MV-4-11 (cell line): Measurements from ENCODE around the gene KCNJ6.

Experiments used
- DNase-seq: peaks from one replicate; lab custom pipeline; 2025; lab: John Stamatoyannopoulos, UW

Gene KCNJ6

DNA sequence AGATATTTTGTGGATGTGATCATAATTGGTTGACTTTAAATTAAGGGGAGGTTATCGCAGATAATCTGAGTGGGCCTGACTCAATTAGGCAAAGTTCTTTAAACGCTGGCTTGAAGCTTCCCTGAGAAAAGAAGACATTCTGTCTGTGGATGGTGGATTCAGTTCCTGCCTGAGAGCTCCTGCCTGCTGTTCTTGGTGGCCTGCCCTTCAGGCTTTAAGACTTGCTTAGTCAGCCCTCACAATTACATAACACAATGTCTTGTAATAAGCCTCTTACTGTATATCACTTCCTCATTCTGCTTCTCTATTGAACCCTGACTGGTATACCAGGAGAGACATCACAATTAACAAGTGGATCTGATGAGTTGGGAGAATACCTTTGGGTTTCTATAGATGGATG, 50.2 kb downstream of the KCNJ6 start:
- peak; percentile 98 for DNase-seq

DNA sequence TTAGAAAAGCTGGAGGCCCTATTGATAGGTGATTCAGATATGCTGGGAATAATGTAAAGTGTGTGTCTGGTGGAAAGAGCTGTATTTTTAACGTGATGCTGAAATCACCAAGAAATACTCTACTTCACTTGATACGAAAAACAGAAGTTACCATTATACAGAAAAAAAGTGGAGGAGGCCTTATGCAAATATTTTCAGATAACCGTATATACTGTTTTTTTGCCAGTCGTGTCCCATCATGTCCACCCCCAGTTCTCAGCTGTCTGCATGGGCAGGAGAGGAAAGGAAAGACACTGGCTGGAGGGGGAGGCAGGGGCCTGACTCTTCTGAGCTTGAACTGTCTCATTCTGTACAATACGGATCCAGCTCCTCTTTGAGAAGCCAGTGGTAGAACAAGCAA, 51.1 kb downstream of the KCNJ6 start:
- DNase-seq: no peak

DNA sequence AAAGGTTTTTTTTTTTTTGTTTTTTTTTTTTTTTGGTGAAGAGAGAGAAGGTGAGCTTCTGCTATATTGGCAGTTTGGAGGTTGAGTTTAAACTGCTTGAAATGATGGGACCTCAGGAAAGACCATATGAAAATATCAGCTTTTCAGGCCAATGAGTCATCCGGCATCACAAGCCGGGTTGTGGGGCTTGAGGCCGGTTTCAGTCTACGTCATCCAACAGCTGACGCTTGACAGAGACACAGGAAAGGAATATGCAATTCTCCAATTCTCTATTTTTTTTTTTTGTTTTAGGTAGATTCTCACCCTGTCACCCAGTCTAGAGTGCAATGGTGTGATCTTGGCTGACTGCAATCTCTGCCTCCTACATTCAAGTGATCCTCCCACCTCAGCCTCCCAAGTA, 52.4 kb downstream of the KCNJ6 start:
- DNase-seq: peak; percentile 63

DNA sequence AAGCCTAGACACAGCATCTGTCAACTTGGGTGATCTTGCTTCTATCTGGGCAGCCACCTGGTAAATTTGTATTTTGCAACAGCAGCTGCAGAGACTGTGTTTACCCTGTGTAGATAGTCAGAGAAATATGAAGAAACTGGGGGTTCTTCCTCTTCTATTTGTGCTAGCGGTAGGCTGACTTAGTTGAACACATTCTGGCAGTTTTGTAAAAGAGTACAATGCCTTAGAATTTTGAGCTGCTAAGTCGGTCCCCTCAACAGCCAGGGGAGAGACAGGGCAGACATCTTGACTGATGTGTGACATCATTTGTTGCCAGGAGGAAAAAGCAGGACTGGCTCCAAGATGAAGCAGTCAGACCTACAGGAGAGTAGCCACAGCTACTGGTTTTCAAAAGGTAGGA, 53.7 kb downstream of the KCNJ6 start:
- peak; percentile 49 for DNase-seq

DNA sequence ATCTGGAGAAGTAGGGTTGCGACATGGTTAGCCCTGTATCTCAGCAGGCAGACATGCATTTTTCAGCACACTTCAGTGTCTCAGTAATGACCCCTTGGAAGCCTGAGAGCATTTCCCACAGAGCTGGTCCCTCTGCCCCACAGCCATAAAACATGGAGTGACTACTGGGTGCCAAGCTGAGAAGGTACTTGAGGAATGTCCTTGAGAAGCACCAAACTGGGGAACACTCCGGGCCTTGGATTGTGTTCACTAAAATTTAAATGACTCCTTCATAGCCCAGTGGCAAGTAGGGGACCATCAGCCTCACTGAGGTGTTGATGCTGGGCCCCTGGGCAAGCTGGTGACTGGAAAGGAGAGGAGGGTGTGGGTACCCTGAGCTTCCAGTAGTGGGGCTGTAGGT, 54.7 kb downstream of the KCNJ6 start:
- no peak for DNase-seq

DNA sequence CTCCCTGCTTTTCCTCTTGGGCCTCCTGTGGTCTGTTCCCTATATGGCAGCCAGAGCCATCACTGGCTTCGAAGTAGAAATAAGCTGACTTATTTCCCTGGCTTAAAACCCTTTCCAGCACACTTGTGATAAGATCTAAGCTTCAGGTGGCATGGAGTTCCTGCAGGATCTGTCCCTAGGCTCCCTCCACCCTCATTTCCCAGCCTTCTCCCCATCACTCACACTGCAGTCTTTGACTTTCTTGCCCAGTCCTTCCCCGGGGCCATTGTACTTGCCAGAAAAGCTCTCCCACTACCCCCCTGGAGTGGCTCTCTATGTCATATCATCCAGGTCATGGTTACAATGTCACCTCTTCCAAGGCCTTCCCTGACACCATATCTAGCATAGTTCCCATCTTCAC, 55.8 kb downstream of the KCNJ6 start:
- DNase-seq: no peak

DNA sequence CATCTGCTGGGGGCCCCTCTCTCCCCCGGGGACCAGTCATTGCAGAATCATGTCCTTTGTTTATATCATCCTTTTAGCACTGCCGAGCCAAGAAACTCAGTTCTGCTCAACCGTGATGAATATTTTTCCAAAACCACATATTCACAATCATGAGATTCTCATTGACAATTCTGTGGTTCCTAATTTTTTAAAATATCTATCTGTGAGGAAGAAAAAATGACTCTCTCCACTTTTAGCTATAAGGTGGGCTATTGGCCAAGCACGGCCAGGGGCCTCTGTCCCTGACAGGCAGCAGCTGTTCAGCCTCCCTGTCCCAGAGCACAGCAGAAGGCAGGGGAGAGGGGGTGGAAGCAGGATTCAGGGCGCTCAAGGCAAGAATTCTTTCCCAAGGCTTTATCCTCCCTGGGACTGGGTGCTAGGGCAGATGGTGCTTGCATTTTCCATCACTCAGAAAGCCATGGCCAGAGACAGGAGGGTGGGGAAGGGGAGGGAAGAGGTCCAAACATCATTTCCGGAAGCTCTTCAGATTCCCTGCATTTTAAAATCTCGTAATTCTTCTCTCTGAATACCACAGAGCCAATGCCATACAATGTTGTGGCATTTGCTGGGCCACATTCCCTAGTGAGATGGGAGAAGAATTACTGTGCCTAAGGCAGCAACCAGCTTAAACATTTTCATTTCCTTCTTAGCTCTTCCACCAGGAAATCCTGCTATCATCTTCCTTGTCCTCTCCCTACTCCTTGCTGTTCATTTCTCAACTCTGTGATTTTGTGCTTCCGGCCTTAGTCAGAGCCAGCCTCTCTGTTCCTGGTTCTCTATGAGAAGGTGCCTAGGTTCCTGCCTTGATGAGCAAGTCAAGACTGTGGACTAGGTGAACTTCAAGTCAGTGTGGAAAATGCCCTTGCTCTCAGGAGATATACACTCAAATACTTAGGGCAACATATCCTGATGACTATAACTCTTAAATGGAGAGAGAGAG, 60.3 kb downstream of the KCNJ6 start:
- DNase-seq: no peak

DNA sequence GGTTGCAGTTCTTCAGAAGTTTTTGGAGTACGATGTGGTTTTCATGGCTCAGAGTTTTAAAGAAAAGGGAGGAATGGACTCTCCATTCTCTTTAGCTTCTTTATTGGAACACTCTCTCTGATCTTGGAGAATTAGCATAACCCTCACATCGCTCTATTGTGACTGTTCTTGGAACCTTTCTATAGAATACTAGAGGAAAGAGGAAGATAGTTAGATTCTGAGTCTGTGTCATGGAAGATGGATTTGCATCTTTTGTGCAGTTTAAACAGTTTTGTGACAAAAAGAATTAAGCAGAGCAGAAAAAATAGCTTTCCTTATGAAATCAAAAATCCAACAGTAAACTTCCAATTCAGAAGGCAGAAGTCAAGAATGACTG, 61.0 kb downstream of the KCNJ6 start:
- no peak for DNase-seq

DNA sequence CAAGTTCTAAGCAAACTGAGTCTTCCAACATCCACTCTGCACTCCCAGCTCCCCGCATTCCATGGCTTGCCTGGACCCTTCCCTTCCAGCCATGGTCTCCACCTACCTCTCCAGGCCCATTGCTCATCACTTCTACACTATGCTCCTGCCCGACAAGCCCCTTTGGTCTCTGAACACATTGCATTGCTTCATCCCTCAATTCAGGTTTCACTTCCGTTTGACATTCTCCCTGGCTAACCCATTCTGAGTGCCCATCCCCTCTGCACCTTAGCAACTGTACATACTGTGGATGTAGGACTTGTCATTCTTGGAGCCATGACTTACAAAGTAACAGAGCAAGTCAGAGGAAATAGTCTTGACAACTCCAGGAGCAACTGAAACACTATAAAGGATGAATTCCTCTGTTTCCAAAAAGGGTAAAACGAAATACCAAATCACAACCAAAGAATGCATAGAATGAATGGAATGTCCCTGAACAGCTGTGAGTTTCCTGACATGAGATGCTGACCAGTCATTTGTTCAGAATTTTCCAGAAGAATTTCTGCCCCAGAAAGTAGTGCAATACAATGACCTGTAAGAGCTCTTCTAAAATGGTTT, 66.7 kb downstream of the KCNJ6 start:
- DNase-seq: peak; percentile 64

DNA sequence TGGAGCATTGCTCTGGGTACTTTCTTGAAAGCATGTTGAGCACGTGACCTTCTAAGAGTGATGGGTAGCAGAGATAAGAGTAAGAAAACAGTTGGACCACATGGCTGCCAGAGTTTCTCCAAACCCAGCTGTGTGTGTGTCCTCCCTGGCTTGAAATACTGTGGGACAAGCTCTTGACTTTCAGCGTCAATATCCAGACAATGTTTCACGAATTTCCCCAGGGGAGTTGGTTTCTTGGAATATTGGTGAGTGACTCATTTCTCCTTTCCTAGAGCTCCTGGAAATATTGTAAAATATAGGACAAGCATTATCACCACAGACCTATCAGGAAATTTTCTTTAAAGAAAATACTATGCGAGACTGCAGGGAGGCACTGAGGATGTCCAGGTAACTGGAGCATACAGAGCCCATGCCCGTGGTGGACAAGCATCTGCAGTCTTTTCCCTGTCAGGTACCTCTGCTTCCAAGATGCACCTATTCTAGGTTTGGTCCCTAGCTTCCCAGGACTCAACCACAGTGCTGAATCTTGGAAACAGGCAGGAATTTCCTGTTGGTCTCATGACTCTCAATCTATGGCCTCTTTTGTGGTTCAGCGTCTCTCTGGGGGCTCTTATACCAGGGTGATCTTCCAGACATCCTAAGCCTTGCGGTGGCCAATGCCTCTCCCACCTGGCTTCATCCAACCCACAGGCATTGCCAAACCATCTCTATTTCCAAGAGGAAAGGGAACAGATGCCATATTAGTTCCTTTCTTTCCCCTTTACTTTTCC, 67.4 kb downstream of the KCNJ6 start:
- DNase-seq: no peak

DNA sequence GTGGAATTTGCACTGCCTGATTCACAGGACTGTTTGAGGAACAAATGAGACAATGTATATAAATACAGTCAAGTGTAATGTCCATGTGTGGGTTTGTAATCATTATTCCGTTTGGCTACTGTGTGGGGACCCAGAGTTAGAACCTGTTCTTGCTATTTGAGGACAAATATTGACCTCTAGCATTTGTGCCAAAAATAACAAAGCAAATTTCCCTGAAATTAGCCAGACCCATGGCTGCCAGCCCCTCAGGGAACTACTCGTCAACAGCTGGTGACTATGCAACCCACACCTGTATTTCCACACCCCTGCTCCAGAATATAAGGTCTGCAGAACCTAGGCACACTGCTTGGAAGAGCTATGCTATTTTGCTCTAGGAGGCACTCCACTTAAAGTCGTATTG, 70.7 kb downstream of the KCNJ6 start:
- no peak for DNase-seq

DNA sequence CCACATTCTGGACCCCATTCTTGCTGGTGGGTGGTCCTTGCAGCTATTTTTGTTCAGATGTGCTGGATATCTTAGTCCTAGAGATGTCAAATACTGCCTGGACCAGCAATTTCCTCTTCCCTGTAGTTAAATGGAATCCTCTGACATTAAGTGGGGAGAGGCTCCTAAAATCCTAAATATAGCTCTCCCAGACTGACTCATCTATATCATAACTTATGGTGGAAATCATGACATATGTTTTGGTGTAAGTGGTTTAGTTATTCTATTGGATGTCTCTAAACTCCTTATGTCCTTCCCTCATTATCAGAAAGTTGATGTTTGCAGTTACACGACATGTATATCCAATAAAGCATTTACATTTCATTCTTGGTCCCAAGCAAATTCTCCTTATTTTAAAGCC, 73.1 kb downstream of the KCNJ6 start:
- no peak for DNase-seq

DNA sequence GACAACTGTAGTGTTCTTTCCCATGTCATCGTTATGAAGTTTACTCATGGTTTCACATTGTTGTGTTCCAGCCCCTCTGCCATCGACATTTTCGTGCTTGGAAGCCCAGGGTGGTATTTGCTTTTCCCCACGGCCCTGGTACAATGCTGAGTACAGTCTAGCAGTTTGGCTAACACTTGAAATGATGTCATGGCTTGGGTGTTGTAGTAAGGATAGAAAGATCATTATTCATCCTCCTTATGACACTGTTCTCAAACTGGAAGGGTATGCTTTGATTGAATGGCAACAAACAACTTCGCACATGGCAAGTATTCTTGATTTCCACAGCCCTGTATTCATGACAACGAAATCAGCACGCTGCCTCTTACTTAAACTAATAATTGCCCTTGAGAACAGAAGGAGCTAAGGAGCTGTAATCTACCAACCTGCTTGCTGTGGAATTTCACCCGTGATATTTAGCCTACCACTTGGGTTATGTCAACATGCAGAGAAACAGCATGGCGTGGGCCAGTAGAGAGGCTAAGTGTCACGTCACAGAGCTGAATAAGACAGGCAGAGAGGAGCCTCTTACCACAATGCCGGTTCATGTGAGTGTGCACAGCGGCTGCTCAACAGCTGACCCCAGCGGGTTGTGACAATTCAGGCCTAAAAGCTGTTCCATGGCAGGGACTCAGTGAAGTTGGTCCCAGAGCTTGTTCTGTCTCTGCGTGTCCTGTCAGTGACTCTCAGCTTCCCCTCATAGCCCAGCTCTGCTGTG, 73.9 kb downstream of the KCNJ6 start:
- DNase-seq: no peak

DNA sequence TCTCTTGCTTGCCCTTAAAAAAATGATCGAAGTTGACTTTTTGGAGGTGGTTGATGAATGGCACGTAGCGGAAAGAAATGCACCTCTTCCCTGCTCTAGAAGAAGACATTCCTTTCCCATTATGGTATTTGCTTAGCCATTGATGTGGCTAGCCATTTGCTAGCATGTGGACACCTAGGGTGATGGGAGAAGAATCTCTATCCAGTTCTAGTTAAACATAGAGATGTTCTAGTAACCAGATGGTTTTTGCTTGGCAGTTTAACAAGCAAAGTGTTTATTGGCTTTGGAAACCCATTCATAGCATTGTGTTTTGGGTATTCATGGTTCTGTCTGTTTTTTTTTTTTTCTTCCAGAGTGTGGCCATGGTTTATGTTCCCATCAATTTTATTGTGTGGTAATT, 78.9 kb downstream of the KCNJ6 start:
- DNase-seq: no peak

DNA sequence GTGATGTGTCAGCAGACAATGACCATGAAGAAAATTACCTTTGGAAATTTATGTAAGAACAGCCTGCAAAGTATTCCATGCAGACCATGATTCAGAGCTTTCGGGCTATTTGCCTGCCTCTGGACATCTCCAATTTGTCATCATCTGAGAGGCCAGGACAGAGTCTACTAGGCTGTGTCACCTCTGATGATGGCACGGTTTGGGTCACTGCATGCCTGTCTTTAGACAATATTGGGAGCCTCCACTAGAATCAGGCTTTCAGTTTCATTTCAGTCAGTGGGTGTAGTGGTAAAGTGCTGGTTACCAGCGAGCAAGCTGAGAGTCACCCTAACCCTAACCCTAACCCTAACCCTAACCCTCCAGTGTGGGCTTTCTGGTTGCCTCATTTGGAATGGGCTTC, 80.8 kb downstream of the KCNJ6 start:
- no peak for DNase-seq

DNA sequence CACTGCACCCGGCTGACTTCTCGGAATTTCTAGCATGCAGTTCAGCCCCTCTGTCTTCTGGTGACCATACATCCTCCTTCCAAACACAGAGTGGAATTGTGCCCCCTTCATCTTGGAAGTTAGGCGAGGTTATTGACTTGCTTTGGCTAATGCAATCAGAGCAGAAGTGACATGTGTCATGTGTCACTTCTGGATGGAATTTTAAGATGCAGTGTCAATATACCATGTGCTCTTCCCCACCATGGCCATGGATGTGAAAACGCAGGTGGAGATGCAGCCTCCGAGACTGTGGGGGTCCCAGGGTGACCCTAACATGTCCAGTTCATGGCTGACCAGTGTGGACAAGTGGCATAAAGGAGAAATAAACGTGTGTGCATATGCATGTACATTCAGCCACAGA, 83.0 kb downstream of the KCNJ6 start:
- no peak for DNase-seq

DNA sequence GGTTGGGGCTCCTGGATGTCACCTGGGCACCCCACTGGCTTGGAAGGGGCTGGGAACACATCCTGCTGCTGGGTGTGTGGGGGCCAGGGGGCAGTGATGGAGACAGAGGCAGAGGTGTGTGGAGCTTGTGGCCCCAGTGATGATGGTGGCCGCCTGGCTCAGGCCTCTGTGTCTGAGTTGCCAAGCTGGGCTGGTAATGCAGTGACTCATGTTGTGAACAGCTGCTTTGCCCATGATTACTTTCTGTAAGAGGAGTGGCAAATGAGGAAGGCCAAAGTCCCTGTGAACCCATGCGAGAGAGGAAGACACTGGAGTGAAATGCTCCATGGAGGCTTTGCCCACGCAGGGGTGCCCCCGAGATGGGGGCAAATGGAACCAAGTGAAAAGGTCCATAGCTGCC, 86.8 kb downstream of the KCNJ6 start:
- DNase-seq: peak; percentile 61

DNA sequence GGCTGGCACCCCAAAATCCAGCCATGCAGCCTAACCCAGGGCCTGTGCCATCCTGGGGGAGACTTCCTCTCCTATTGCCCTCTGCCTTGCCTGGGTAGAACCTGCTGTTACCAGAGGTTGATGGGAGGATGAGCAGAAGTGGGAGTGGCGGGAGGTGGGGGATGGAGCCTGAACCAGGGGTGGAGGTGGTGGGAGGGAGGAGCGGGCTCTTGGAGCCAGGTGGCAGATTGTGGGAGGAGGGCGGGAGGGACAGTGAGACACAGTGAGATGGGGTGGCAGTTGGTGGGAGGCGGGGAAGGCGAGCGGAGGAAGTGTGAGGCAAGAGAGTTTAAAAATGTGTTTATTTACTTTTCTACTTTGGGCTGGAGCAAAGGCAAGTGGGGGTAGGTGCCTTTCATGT, 87.3 kb downstream of the KCNJ6 start:
- peak; percentile 0 for DNase-seq

DNA sequence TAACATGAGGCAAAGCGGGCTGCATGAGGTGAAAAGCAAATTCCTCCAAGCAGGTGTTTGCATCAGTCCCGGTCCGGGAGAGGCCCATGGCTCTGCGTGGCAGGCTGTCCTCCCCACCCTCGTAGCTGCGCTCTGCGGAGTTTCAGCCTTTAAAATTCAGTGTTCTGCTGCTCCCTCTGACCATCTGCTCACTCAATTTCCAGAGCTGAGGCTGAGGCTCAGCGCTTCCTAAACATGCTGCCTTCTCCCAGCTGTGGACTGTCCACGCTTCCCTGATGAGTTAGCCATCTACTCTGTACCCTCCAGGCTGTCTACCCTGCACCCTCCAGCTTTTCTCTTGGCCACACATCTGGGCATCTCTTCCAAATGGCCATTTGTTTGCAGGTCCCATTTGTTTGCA, 87.7 kb downstream of the KCNJ6 start:
- DNase-seq: no peak

DNA sequence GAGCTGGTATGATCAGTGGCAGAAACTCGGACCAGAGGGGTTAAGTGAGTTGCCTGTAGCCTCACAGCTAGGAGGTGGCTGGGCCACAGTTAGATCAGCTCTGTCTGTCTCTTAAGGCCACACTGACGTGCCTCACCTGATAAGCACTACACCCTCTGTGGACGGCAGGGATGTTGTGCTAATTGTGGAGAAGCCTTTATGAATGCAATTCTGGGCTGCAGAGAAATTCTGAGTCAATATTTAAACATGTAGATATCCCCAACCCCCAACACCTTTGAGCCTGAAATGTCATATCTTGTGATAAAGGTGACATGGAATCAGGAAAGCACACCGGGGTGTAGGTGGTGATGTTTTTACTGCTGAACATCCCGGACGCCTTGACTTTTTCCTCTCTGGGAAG, 88.3 kb downstream of the KCNJ6 start:
- no peak for DNase-seq

DNA sequence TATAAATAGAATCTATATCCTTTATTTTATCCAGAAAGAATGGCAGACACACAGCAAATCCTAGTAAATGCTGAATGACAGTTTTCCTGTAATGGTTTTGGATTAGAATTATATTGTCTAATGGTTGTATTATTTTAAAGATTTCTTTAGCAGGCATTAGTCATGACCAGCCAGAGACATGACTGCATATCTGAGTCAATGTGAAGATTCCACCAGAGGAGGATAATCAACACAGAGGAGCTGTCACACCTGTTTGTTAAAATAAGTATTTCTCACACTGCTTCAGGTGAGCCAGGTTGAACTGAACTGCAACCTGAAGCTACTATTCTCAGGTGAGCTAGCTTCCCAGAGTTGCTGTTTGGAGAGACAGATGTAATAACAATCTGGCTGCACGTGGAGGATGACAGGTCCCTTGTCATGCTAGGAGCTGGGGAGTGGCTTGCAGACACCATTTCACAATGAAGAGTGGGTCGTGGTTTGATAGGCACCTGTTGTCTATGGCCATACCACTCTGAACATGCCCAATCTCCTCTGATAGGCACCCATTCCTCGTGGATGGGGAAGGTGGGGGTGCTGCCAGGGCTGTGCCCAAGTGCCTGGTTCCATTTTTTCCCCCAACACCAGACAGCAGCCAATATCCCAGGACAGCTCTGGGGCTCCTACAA, 94.3 kb downstream of the KCNJ6 start:
- no peak for DNase-seq

DNA sequence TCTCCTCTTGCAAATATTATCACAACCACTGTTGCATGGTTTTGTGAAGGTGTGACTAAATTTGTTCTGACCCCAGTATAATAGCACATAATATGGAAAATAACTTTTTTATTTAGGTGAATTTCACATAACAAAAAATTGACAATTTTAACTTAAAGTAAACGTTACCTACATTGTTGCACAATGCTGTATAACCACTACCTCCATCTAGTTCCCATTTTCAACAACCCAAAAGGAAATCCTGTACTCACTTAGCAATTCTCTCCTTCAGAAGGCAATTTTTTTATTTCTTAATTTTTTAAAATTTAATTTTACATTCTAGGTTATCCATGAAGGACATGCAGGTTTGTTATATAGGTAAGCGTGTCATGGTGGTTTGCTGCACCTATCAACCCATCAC, 95.2 kb downstream of the KCNJ6 start:
- no peak for DNase-seq
